ENCODE data around the gene NRDE2.
A peak's percentile ranks its signal among the peaks of the same experiment; 100 is the strongest.

NRDE2 gene

GRCh38 chr14:90294872-90295271, 36.9 kb downstream of the NRDE2 start:
- Histone ChIP-seq H3K36me3 (peaks cover 75 to 100% (median 89%) of the 10 kb centered on the region in 11 experiments), H3K27ac (no peak overlapping the region), H3K4me1 (peaks cover 0 to 15% (median 5%) of the 10 kb centered on the region in 10 experiments; a peak in 13 of 20 replicates), H4K20me1 (peaks cover 0 to 7% (median 0%) of the 10 kb centered on the region in 11 experiments; a peak in 3 of 22 replicates), H3K4me3 (no peak overlapping the region), H3K4me2 (no peak overlapping the region), H3K9me3 (replicated peaks in 1 of 11) (no peaks in the 10 kb centered on the region), H3K9ac (no peak overlapping the region), H3K27me3 (no peaks in the 10 kb centered on the region)
- no peak for TF ChIP-seq Cebpa-rat (IDR thresholded peaks at IDR 0.05)

GRCh38 chr14:90293766-90294730, 37.7 kb downstream of the NRDE2 start:
- Histone ChIP-seq H3K9me3 (replicated peaks in 1 of 11) (no peaks in the 10 kb centered on the region), H3K36me3 (peaks cover 83 to 100% (median 92%) of the 10 kb centered on the region in 11 experiments), H3K9ac (no peak overlapping the region), H3K4me3 (no peak overlapping the region), H3K27me3 (no peaks in the 10 kb centered on the region), H3K27ac (no peak overlapping the region), H4K20me1 (peaks cover 0 to 7% (median 0%) of the 10 kb centered on the region in 11 experiments; a peak in 3 of 22 replicates), H3K4me2 (no peak overlapping the region), H3K4me1 (peaks cover 0 to 8% (median under 1%) of the 10 kb centered on the region in 10 experiments; a peak in 7 of 20 replicates)
- no peak for TF ChIP-seq Cebpa-rat (IDR thresholded peaks at IDR 0.05)

DNA sequence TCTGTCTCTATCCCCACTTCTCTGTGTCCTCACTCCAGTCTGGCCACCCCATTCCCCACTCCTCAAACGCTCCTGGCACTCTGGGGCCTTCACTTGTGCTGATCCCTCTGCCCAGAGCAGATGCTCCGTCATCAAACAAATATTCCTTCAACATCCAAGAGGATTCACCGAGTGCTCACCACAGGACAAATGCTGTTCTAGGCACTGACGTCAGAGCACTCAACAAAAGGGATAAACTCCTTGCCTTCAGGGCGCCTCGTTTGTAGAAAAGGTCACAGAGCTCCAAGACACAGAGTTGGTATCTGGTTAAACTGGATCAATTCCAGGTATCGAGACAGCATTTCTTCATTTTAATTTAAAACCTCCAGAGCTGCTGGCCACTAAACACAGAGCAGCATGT, 40.0 kb downstream of the NRDE2 start:
- H4K20me1 ChIP-seq: peaks cover 0 to 11% (median 3%) of the 10 kb centered on the region in 11 experiments; a peak in 5 of 22 replicates
- H3K36me3 ChIP-seq: peaks cover 87 to 100% (median 95%) of the 10 kb centered on the region in 11 experiments
- H3K4me2 ChIP-seq: no peak overlapping the region
- H3K9ac ChIP-seq: no peak overlapping the region
- H3K4me1 ChIP-seq: peaks cover 0 to 10% (median 0%) of the 10 kb centered on the region in 10 experiments; a peak in 5 of 20 replicates
- no peaks in the 10 kb centered on the region for H3K9me3 ChIP-seq (replicated peaks in 1 of 11)
- no peaks in the 10 kb centered on the region for H3K27me3 ChIP-seq
- no peak overlapping the region for H3K27ac ChIP-seq
- no peak for TF ChIP-seq Cebpa-rat (IDR thresholded peaks at IDR 0.05)
- no peak overlapping the region for H3K4me3 ChIP-seq

- Histone ChIP-seq H3K4me3 (no peak overlapping the region), H3K4me2 (no peak overlapping the region), H3K4me1 (peaks cover 0 to 10% (median 0%) of the 10 kb centered on the region in 10 experiments; a peak in 5 of 20 replicates), H3K9ac (no peak overlapping the region), H3K27ac (no peak overlapping the region), H3K27me3 (no peaks in the 10 kb centered on the region), H3K9me3 (replicated peaks in 1 of 11) (no peaks in the 10 kb centered on the region), H3K36me3 (peaks cover 90 to 100% (median 95%) of the 10 kb centered on the region in 11 experiments), H4K20me1 (peaks cover 0 to 11% (median 3%) of the 10 kb centered on the region in 11 experiments; a peak in 5 of 22 replicates)
- TF ChIP-seq Cebpa-rat (IDR thresholded peaks at IDR 0.05): peak in 1 of 11 experiments; percentile 59; a peak in 1 of 22 replicates
Observed at GRCh38 chr14:90290337-90291011, 41.3 kb downstream of the NRDE2 start.

DNA sequence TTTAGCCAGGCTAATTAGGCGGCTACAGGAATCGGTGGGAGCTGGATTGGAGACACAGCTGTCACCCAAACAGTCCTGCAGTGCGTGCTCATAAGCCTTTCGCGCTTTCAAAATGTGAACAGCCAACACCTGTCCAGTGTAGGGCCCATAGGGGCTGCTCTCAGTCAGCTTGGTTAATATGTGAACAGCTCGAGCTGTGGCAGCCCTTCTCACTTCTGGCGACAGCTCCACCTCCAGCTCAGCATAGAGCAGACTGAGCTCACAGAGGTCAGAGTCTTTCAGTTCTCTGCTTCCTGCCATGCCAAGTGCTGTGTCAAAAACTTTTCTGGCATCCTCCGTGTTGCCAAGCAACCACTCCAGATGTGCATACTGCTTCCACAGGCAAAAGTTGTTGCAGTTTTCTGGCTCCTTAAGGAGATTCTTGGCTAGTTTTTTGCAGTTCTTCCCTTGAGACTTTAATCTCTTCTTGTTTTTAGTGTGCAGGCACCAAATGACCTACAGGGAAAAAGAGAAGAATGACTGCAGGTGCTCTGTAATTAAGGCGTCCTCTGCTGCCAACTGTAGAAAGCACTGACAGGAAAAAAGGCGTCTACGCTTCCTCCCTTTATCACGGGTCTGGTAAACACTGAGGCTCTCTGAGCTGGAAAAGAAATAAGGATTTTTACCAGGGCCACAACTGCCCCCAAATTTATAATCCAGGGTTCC, 42.9 kb downstream of the NRDE2 start:
- H3K27ac ChIP-seq: no peak overlapping the region; a peak in 1 of 22 replicates

DNA sequence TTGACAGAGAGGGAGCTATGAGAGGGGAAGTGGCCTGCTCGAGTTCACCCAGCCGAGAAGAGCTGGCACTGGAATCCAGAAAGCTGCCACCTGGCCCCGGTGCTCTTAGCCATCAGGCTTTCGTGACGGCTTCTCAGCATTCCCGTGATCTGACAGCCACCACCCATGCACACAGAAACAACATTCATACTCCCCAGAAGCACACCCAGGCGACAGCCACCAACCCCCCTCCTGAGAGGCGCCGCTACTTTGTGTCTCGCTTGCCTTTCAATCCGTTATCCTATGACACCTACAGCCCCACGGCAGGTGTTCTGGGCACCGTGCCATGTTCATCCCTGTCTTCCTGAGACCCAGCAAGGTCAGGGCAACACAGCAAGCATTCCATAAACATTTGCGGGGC, 44.0 kb downstream of the NRDE2 start:
- peaks cover 87 to 100% (median 93%) of the 10 kb centered on the region in 11 experiments for H3K36me3 ChIP-seq
- H3K9me3 ChIP-seq (replicated peaks in 1 of 11): no peaks in the 10 kb centered on the region
- peaks cover 0 to 11% (median 0%) of the 10 kb centered on the region in 11 experiments; a peak in 5 of 22 replicates for H4K20me1 ChIP-seq
- no peaks in the 10 kb centered on the region for H3K27me3 ChIP-seq
- H3K4me1 ChIP-seq: peaks cover 0 to 10% (median 0%) of the 10 kb centered on the region in 10 experiments; a peak in 5 of 20 replicates
- no peak for TF ChIP-seq Cebpa-rat (IDR thresholded peaks at IDR 0.05)
- H3K4me3 ChIP-seq: no peak overlapping the region
- H3K9ac ChIP-seq: no peak overlapping the region
- H3K4me2 ChIP-seq: no peak overlapping the region
- no peak overlapping the region for H3K27ac ChIP-seq

More for the DNA sequence above, 42.9 kb downstream of the NRDE2 start:
- Histone ChIP-seq H3K9me3 (replicated peaks in 1 of 11) (no peaks in the 10 kb centered on the region), H3K27me3 (no peaks in the 10 kb centered on the region), H4K20me1 (peaks cover 0 to 11% (median 0%) of the 10 kb centered on the region in 11 experiments; a peak in 4 of 22 replicates), H3K36me3 (peaks cover 87 to 100% (median 95%) of the 10 kb centered on the region in 11 experiments), H3K4me3 (no peak overlapping the region), H3K4me1 (peaks cover 0 to 10% (median 0%) of the 10 kb centered on the region in 10 experiments; a peak in 5 of 20 replicates), H3K4me2 (peak overlapping the region in 1 of 11 experiments; percentile 7; a peak in 2 of 22 replicates), H3K9ac (peak overlapping the region in 3 of 11 experiments; percentile 16 to 28 (median 27); a peak in 3 of 22 replicates)
- TF ChIP-seq Cebpa-rat (IDR thresholded peaks at IDR 0.05): no peak

DNA sequence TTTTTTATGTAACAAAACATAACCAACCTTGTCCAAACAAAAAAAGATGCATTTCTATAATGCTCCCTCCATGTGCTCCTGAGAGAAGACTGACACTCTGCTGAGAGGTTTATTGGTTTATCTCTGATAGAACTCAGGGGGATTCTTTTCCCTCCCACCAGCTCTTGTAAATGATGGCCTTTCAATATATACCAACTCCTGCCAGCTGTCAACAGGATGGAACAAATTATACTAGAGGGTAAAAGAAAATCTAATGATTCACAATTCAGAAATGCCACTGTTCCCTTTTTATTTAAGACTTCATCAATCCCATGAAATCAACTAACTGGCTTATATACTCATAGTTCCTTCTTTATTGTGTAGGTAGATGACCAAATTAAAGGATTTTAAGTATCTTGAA, 50.0 kb downstream of the NRDE2 start:
- Histone ChIP-seq H3K9me3 (replicated peaks in 1 of 11) (no peaks in the 10 kb centered on the region), H3K9ac (no peak overlapping the region), H3K4me2 (no peak overlapping the region)

GRCh38 chr14:90281261-90281660, 50.5 kb downstream of the NRDE2 start:
- Histone ChIP-seq H3K27ac (no peak overlapping the region), H3K4me2 (no peak overlapping the region; a peak in 1 of 22 replicates), H4K20me1 (peaks cover 0 to 10% (median 4%) of the 10 kb centered on the region in 11 experiments; a peak in 6 of 22 replicates), H3K4me3 (no peak overlapping the region), H3K36me3 (peaks cover 69 to 99% (median 89%) of the 10 kb centered on the region in 11 experiments), H3K9ac (no peak overlapping the region), H3K27me3 (no peaks in the 10 kb centered on the region), H3K4me1 (peaks cover 0 to 27% (median 4%) of the 10 kb centered on the region in 10 experiments; a peak in 10 of 20 replicates), H3K9me3 (replicated peaks in 1 of 11) (no peaks in the 10 kb centered on the region)
- TF ChIP-seq Cebpa-rat (IDR thresholded peaks at IDR 0.05): no peak

More for the DNA sequence above, 50.0 kb downstream of the NRDE2 start:
- no peak overlapping the region for H3K4me3 ChIP-seq
- H3K27me3 ChIP-seq: no peaks in the 10 kb centered on the region
- peaks cover 0 to 10% (median 4%) of the 10 kb centered on the region in 11 experiments; a peak in 6 of 22 replicates for H4K20me1 ChIP-seq
- H3K36me3 ChIP-seq: peaks cover 70 to 99% (median 90%) of the 10 kb centered on the region in 11 experiments
- no peak for TF ChIP-seq Cebpa-rat (IDR thresholded peaks at IDR 0.05)
- H3K4me1 ChIP-seq: peaks cover 0 to 22% (median 1%) of the 10 kb centered on the region in 10 experiments; a peak in 9 of 20 replicates
- no peak overlapping the region for H3K27ac ChIP-seq
